Measurements from ENCODE around the gene SLC45A1.
"Not testable (repeated sequence)": the region's sequence is repeated elsewhere in the genome, so short reads cannot be mapped to it uniquely, and the experiment has no call there.

Gene SLC45A1

DNA sequence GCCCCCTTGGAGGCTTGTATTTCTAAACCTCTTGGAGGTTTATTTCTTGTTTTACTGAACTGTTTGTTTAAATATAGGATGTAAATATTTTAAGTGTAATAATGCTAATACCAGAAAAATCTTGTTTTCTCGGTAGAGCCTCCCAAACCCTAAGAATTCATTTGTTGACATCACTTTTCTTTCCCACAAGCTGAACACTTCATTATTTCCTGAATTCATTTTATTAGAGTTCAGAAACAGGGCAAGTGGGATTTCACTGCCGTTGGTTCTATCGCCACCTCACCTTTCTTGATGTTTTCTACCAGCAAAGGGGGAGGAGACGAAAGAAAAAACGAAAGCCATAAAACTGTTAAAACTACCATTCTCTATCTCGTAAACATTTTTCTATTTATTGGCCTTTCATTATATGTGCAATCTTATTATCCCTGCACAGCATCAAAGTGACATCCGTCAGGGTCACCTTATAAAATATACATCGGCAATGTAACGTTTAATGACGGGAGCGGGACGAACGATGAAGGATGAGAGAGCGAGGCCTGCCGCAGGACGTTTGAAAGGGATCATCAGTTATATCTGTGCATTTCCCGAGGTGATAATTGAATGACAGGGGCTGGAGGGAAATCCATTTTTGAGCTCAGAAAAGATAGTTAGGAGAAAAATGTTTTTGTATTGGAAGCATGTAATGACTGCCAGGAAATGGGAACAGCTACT, 59.5 kb downstream of the SLC45A1 start:
- no peak overlapping the region for H3K4me3 Mint-ChIP-seq
- no peak for DNase-seq
- peaks cover 95% of the 10 kb centered on the region for H3K4me1 Mint-ChIP-seq
- H3K27ac Mint-ChIP-seq = peak overlapping the region; percentile 63
- no peaks in the 10 kb centered on the region for H3K9me3 Mint-ChIP-seq
- peaks cover 27% of the 10 kb centered on the region for H3K36me3 Mint-ChIP-seq (ENCODE audit: low read depth)
- TF ChIP-seq, protein P1, sequence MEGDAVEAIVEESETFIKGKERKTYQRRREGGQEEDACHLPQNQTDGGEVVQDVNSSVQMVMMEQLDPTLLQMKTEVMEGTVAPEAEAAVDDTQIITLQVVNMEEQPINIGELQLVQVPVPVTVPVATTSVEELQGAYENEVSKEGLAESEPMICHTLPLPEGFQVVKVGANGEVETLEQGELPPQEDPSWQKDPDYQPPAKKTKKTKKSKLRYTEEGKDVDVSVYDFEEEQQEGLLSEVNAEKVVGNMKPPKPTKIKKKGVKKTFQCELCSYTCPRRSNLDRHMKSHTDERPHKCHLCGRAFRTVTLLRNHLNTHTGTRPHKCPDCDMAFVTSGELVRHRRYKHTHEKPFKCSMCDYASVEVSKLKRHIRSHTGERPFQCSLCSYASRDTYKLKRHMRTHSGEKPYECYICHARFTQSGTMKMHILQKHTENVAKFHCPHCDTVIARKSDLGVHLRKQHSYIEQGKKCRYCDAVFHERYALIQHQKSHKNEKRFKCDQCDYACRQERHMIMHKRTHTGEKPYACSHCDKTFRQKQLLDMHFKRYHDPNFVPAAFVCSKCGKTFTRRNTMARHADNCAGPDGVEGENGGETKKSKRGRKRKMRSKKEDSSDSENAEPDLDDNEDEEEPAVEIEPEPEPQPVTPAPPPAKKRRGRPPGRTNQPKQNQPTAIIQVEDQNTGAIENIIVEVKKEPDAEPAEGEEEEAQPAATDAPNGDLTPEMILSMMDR (IDR thresholded peaks at IDR 0.05) = no peak
- H3K27me3 Mint-ChIP-seq (ENCODE audit: low read depth, poor library complexity) = no peaks in the 10 kb centered on the region

DNA sequence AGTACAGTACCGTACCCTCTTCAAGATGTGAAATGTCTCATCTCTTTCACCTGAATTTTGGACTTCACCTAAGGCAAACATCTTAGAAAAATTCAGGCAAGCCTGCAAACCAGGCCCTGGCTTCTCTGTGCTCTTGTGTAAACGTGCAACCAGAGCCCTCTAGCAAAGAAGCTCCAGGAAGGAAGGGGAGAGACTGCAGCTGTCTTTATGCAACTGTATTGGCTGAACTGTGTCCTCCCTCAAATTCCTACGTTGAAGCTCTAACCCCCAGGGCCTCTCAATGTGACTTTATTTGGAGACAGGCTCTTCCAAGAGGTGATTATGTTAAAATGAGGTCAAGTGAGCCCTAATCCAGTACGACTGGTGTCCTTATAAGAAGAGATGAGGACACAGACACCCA, 60.3 kb downstream of the SLC45A1 start:
- Mint-ChIP-seq H3K36me3 (ENCODE audit: low read depth) (peaks cover 30% of the 10 kb centered on the region), H3K4me1 (peaks cover 95% of the 10 kb centered on the region), H3K27ac (peak overlapping the region; percentile 100), H3K9me3 (no peaks in the 10 kb centered on the region), H3K4me3 (no peak overlapping the region), H3K27me3 (ENCODE audit: low read depth, poor library complexity) (no peaks in the 10 kb centered on the region)
- DNase-seq = no peak
- TF ChIP-seq, protein P1 (IDR thresholded peaks at IDR 0.05) = no peak

DNA sequence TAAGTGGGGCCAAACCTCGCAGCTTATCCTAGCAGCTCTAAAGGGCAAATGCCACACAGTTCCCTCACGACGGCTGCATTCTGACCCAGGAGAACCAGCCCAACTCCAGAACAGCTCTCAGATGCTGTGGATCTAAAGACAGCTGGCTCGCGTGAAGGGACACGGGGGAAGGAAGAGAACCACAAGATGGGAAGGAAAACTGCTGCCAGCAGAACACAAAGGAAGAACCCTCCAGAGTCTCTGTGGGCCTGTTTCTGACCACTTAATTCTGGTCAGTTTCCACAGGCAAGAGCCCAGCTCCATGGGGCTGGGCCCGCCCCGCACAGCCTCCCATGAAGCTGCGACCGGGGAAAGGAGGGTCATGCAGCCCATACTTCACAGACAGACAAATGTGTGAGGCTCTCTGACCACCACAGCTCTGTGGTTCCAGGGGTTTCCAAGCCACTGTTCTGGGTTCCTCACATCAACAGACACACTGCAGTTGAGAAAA, 61.1 kb downstream of the SLC45A1 start:
- H3K27me3 Mint-ChIP-seq (ENCODE audit: low read depth, poor library complexity) = no peaks in the 10 kb centered on the region
- DNase-seq = no peak
- H3K27ac Mint-ChIP-seq = peak overlapping the region; percentile 100
- H3K4me1 Mint-ChIP-seq = peaks cover 92% of the 10 kb centered on the region
- H3K9me3 Mint-ChIP-seq = no peaks in the 10 kb centered on the region
- H3K4me3 Mint-ChIP-seq = no peak overlapping the region
- H3K36me3 Mint-ChIP-seq (ENCODE audit: low read depth) = peaks cover 34% of the 10 kb centered on the region
- TF ChIP-seq, protein P1 (IDR thresholded peaks at IDR 0.05) = no peak

DNA sequence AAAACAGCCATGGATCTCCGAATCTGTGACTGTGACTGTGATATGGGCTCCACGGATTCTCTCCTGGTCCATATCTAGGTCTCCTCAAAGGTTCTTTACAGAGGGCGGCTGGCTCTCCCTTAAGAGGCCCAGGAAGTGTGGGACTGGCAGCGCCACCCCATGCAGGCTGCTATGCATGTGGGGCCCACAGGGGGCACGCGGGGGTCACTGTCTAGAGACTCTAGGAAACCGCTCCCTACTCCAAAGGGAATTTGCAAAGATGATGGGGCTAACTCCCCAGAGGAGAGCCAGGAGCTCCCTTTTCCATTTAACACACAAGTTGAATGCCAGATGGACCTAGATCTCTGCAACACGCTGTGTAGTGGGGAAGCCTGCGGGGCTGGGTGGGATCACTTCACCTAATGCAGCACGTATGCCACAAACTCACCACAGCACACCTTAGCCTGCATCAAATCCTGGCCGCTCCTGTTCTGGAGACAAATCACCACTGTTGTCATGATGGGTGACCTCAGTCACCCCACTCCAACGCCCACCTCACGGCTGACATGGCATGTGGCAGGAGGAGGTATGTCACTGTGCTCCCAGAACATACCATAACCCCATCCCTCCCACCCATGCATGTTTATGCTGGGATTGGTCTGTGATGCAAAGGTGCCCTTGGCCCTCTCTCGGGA, 61.7 kb downstream of the SLC45A1 start:
- H3K4me3 Mint-ChIP-seq = no peak overlapping the region
- peak overlapping the region; percentile 100 for H3K27ac Mint-ChIP-seq
- no peaks in the 10 kb centered on the region for H3K27me3 Mint-ChIP-seq (ENCODE audit: low read depth, poor library complexity)
- H3K4me1 Mint-ChIP-seq = peaks cover 92% of the 10 kb centered on the region
- no peak for DNase-seq
- TF ChIP-seq, protein P1 (IDR thresholded peaks at IDR 0.05) = no peak
- H3K9me3 Mint-ChIP-seq = no peaks in the 10 kb centered on the region
- peaks cover 40% of the 10 kb centered on the region for H3K36me3 Mint-ChIP-seq (ENCODE audit: low read depth)

DNA sequence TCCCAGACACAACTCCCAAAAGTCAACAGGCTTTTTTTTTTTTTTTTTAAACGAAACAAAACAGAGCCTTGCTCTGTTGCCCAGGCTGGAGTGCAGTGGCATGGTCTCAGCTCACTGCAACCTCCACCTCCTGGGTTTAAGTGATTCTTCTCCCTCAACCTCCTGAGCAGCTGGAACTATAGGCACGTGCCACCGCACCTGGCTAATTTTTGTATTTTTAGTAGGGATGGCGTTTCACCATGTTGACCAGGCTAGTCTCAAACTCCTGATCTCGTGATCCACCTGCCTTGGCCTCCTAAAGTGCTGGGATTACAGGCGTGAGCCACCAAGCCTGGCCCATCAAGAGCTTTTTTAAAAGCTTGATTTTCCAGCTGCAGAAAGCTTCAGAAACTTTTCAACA, 62.4 kb downstream of the SLC45A1 start:
- not testable (repeated sequence) for H3K27ac Mint-ChIP-seq; H3K4me3 Mint-ChIP-seq; H3K9me3 Mint-ChIP-seq; DNase-seq; H3K27me3 Mint-ChIP-seq (ENCODE audit: low read depth, poor library complexity)
- H3K4me1 Mint-ChIP-seq = peaks cover 92% of the 10 kb centered on the region
- H3K36me3 Mint-ChIP-seq (ENCODE audit: low read depth) = peaks cover 47% of the 10 kb centered on the region

DNA sequence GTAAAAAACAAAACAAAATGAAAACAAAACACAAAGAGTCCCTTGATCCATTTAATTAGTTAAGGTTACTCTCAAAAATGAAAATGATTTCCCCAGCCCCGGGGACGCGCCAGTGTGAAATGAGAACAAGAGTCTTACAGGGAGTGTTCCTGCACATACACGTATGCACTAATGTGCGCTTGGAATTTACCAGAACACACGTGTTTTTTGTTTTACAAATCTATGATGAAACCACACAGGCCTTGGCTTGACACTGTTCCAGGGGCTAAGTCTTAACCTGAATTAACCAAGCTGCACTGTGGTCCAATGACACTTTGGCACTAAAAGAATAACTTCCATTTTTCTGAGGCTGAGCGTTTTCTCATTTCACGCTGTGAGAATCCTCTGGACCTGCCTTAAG, 63.7 kb downstream of the SLC45A1 start:
- Mint-ChIP-seq H3K36me3 (ENCODE audit: low read depth) (peaks cover 52% of the 10 kb centered on the region), H3K27me3 (ENCODE audit: low read depth, poor library complexity) (no peaks in the 10 kb centered on the region)

More for the DNA sequence above, 63.7 kb downstream of the SLC45A1 start:
- no peak for DNase-seq
- Mint-ChIP-seq H3K4me3 (peak overlapping the region; percentile 42), H3K4me1 (peaks cover 90% of the 10 kb centered on the region), H3K9me3 (no peaks in the 10 kb centered on the region), H3K27ac (peak overlapping the region; percentile 94)
- TF ChIP-seq, protein P1 (IDR thresholded peaks at IDR 0.05) = no peak

Data from nephron progenitor cell (in vitro differentiated cells).